ENCODE results near the gene DNASE1L2.
"Not testable (repeated sequence)": the region's sequence is repeated elsewhere in the genome, so short reads cannot be mapped to it uniquely, and the experiment has no call there.

DNASE1L2 gene

DNA sequence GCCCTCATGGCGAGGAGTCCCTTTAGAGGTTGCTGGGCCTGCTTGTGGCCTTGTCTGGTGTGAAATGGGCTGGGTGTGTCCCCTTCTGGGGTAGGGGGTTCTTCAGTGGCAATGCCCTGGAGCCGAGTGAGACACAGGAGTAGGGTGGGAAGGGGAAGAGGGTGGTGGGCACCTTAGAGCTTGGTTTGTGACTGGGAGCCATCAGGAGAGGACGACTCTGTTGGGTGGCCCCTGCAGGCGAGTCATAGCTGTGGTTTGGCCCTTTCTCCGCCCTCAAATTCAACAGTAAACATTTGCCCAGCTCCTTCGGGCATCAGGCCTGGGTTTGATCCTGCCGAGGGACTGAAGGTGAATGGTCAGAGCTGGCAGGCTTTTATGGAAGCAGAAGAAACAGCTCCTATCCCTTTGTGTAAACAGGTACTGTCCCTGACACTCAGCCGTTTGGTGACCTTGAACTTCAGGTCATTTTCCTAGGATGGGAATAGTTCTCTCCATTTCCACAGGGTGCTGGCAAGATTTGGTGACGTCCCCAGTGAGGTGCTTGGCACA lies 9.9 kb upstream of the DNASE1L2 start:
- no peak for DNase-seq

GRCh38 chr16:2226918-2227317 lies 9.3 kb upstream of the DNASE1L2 start:
- DNase-seq, result no peak

GRCh38 chr16:2228161-2228824 lies 8.0 kb upstream of the DNASE1L2 start:
- DNase-seq, result no peak

DNA sequence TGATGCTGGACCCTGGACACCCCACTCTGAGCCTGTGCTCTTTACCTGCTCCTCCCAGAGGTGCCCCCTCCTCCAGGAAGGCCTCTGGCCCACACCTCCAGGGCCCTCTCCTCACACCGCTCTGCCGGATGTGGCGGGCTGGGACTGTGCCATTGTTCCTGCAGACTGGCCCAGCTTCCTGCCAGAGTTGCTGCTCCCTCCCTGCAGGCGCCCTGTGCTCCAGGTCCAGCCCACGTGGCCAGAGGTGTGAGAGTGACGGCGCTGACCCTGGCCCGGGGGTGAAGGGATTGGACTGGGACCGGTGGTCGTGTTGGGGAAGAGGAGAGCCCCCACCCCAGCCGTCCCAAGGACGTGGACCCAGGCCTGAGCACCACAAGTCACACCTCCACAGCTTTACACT lies 7.2 kb upstream of the DNASE1L2 start:
- no peak for DNase-seq

GRCh38 chr16:2229632-2230250 lies 6.5 kb upstream of the DNASE1L2 start:
- DNase-seq, result no peak

DNA sequence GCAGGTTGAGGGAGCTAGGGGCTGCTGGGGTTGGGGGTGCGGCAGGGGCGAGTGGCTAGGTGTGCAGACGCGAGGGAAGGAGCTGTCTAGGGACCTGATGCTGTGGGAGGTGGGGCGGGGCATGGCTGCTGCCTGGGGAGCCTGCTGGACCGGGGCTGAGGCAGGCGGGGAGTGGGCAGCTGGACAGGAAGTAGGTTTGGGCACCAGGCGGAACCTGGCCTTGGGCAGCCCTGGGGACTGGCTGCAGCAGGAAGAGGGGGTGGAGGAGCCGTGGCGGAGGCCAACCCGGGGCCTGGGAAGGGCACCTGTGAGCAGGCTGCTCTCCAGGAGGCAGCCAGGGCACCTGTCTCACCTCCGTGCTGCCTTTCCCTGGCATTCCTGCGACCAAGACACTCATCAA lies 5.9 kb upstream of the DNASE1L2 start:
- peak in 1 of 4 experiments; percentile 37 for DNase-seq

DNA sequence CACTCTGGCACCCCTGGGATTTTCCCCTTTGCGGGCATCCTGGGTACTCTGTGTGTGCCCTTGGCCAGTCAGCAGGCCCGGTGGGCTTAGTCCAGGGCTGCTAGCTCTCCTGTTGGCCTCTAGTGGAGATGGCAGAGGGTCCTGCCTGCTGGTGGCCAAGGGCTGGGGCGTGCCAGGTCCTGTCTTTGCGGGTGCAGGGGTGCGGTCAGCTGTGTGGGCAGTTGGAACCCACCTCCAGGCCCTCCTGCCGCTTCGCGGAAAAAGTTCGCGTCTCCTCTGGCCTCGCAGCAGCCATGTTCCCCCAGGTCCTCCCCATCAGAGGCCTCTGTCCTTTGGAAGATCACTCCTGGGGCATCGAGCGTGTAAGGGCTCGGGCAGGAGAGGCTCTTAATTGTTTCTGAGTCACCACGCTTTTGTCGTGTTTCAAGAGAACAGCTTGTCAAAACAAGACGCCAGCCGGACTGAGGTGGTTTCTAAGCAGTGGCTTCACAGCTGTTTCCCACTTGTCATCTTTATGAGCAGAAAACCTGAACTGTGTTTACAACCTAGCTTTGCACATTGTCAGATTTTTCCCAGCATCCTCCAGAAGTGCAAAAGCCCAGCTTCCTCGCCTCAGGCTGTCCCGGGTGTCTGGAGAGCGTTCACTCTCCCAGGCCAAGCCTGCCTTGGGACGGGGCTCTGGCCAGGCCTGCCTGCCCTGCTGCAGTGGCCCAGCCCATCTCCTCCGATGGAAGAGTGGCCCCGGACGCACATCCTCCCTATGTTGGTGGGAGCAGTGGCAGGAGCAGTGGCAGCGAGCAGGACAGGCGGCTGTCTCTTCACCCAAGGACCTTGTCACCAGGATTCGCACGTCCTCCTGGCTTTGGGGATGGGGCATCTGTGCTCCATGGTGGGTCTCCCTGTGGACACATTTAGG lies 5.0 kb upstream of the DNASE1L2 start:
- DNase-seq, result no peak

DNA sequence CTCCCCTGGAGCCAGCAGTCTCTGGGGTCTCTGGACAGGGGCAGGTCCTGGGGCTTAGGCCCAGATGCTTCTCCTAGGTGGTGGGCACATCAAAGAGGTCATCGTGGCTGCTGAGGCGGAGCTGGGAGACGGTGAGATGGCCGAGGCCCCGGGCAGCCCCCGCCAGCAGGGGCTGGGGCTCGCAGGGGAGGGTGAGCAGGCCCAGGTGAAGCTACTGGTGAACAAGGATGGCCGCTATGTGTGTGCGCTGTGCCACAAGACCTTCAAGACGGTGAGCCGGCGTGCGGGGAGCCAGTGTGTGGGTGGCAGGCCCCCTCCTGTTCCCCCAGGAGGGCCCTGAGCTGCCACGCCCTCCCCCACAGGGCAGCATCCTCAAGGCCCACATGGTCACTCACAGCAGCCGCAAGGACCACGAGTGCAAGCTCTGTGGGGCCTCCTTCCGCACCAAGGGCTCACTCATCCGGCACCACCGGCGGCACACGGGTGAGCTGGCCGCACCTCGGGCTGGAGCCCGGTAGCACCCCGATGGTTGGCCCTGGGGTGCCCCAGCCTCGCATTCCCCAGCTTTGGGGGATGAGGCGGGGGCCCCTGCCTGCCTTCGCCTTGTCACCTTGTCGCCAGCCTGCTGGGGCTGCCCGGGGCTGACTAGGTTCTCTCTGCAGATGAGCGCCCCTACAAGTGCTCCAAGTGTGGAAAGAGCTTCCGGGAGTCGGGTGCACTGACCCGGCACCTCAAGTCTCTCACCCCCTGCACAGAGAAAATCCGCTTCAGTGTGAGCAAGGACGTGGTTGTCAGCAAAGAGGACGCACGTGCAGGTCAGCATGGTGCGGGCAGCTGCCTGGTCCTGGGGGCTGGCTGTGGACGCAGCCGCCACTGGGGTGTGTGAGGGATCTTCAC lies 3.9 kb upstream of the DNASE1L2 start:
- DNase-seq, result no peak

DNA sequence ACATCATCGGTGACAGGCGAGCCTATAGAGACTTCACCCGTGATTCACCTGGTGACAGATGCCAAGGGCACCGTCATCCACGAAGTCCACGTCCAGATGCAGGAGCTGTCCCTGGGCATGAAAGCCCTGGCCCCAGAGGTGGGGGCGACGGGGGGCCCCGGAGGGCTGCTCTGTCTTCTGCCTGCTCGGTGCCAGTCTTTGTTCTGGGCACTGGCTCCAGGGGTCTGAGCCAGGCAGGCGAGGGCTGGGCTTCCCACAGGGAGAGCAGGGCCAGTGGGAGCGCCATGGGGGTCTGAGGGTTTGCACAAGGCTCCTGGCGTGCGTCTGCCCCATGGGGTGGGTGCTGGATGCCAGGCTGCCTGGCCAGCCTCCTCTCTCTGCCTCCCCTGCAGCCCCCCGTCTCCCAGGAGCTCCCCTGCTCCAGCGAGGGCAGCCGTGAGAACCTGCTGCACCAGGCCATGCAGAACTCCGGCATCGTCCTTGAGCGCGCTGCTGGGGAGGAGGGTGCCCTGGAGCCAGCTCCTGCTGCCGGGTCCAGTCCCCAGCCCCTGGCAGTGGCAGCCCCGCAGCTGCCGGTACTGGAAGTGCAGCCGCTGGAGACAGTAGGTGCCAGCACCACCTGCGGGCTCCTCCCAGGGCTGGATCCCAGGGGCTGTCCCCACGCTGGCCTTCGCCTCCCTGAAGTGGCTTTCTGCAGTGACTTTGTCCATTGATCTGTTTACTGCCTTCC lies 3.0 kb upstream of the DNASE1L2 start:
- DNase-seq, result no peak

GRCh38 chr16:2233872-2234812 lies 2.1 kb upstream of the DNASE1L2 start:
- DNase-seq, result no peak

- no peak for DNase-seq
Measured at GRCh38 chr16:2234813-2235170, 1.5 kb upstream of the DNASE1L2 start.

DNA sequence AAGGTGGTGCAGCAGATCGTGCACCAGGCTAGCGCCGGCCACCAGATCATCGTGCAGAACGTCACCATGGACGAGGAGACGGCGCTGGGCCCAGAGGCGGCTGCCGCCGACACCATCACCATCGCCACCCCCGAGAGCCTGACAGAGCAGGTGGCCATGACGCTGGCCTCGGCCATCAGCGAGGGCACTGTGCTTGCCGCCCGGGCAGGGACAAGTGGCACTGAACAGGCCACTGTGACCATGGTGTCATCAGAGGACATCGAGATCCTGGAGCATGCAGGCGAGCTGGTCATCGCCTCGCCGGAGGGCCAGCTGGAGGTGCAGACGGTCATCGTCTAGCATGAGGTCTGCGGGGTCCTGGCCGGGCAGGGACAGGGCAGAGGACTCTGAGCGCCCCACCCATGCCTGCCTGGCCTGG lies 1.0 kb upstream of the DNASE1L2 start:
- no peak for DNase-seq

GRCh38 chr16:2235695-2236336 lies 428 bp upstream of the DNASE1L2 start:
- no peak for DNase-seq

GRCh38 chr16:2237102-2237482 lies 848 bp downstream of the DNASE1L2 start:
- no peak for DNase-seq

GRCh38 chr16:2237493-2238149 lies 1.4 kb downstream of the DNASE1L2 start:
- peak in 1 of 4 experiments; percentile 10 for DNase-seq

- DNase-seq, result no peak
Measured at GRCh38 chr16:2238150-2238837, 2.0 kb downstream of the DNASE1L2 start.

DNA sequence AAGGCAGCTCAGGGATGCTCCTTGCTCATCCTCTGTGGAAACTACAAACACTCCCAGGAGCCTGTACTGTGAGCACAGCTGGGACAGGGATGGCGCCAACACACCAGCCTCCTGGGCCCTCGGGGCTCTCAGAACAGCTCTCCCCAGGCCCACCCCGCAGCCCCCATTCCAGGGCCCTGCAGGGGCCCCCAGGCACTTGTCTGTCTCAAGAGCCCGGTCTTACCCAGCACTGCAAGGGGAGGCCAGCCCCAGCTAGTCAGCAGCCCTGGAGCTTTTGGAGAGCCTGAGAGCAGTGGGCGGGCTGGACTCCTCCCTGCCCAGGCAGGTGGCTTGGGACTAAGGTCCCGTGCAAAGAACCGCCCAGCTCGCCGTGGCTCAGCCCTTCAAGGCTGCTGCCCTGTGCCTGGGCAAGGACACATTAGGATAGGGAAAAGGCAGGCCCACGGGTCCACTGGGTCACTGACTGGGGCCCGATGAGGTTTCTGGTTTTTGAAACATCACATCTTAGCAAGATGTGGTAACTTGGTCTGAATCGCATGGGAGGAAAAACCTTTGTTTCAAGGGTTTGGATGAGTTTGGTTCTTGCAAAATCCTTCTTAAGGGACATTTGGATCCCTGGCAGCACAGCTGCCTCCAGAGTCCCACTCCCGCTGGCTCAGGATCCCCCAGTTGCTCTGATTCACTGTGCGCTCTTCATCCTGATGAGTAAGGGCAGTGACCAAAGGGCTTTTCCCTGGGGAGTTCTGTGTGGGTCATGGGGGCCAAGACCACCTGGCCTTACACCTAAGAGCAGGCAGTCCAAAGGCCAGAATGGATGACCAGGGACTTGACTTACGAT lies 2.8 kb downstream of the DNASE1L2 start:
- DNase-seq, result no peak

- DNase-seq, result not testable (repeated sequence)
Measured at GRCh38 chr16:2240331-2240730, 4.1 kb downstream of the DNASE1L2 start.
